ENCODE measurements around the gene POU2F2. TPM values are rescaled to one million over a fixed set of nuclear protein-coding genes. Genes with fewer than 3 reads are reported as not detected.

POU2F2 gene
- total and polyA plus RNA-seq, 9 of the 15 experiments (the other 6 are each of a cell fraction or from before 2014, with no cell fraction given) = 0.03 to 0.68 (median 0.14) TPM

DNA sequence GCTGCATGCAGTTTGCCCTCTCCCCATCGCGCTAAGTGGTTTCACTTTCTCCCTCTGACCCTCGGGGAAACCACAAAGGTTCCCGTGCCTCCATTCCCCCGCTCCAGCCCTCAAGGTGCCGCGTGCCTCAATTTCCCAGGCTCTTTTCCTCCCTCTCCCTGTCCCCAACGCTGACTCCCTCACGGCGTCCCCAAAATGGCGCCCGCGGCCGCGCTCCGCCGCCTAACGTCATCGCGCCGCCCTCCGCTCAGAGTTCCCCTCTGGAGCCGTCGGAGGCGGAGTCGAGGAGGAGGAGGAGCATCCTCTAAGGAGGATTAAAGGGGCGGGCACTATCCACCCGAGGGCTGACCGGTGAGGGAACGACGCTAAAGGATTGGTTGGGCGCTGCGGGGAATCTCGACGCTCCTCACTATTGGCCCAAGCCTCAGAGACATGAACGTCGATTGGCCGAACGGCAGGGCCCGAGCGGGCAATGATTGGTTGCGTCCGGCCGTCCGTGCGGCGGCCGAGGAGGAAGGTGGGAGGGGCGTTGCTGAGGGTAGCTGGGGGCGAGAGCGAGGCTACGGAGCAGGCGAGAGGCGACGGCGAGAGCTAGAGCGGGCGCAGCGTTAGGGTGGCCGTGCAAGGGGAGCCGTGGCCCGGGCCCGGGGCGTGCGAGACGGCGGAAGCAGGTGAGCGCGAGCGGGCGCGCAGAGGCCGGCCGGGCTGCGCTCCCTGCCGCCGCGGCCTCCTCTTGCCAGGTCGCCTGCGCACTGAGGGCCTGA lies 56.4 kb downstream of the POU2F2 start, which contains the start of gene ZNF574 (continued):
- TF ChIP-seq, protein P1, sequence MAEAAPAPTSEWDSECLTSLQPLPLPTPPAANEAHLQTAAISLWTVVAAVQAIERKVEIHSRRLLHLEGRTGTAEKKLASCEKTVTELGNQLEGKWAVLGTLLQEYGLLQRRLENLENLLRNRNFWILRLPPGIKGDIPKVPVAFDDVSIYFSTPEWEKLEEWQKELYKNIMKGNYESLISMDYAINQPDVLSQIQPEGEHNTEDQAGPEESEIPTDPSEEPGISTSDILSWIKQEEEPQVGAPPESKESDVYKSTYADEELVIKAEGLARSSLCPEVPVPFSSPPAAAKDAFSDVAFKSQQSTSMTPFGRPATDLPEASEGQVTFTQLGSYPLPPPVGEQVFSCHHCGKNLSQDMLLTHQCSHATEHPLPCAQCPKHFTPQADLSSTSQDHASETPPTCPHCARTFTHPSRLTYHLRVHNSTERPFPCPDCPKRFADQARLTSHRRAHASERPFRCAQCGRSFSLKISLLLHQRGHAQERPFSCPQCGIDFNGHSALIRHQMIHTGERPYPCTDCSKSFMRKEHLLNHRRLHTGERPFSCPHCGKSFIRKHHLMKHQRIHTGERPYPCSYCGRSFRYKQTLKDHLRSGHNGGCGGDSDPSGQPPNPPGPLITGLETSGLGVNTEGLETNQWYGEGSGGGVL (CRISPR knock-in tag; IDR thresholded peaks at IDR 0.05) = no peak
- TF ChIP-seq RBM22 (IDR thresholded peaks at IDR 0.05; ENCODE audit: low read depth, low read length, poor library complexity, severe bottlenecking) (no peak), SAFB (IDR thresholded peaks at IDR 0.05; ENCODE audit: borderline replicate concordance, low read depth, low read length) (no peak), EP400 (IDR thresholded peaks at IDR 0.05) (peak; percentile 99), RBM15 (IDR thresholded peaks at IDR 0.05; ENCODE audit: insufficient read depth, low read length) (no peak), ZNF583 (CRISPR knock-in tag; IDR thresholded peaks at IDR 0.05) (no peak), NR3C1 (CRISPR knock-in tag; IDR thresholded peaks at IDR 0.05) (no peak), ZKSCAN1 (IDR thresholded peaks at IDR 0.05; ENCODE audit: low read depth, low read length) (no peak), ZNF239 (CRISPR knock-in tag; IDR thresholded peaks at IDR 0.05) (no peak; the same call in 1 of the 2 replicates), SMARCA4 (IDR thresholded peaks at IDR 0.05) (no peak; the same call in 1 of the 2 replicates), MXI1 (IDR thresholded peaks at IDR 0.05; ENCODE audit: low read depth, low read length) (no peak), HDAC1 (IDR thresholded peaks at IDR 0.05) (peak in 1 of 2 experiments; percentile 3; a peak in 1 of 4 replicates), RFX7 (CRISPR knock-in tag; IDR thresholded peaks at IDR 0.05) (peak; percentile 61; the same call in 1 of the 2 replicates), CHD1 (IDR thresholded peaks at IDR 0.05; ENCODE audit: low read length) (no peak), C11orf30 (IDR thresholded peaks at IDR 0.05; ENCODE audit: low read depth) (no peak), ZKSCAN8 (CRISPR knock-in tag; IDR thresholded peaks at IDR 0.05) (no peak), BRD4 (IDR thresholded peaks at IDR 0.05) (peak; percentile 96), ZFP36 (IDR thresholded peaks at IDR 0.05; ENCODE audit: low read depth, low read length, partially characterized antibody) (no peak), ETV1 (tag; conservative IDR thresholded peaks at IDR 0.05; ENCODE audit: low read depth) (no peak)
- TF ChIP-seq, protein P2, sequence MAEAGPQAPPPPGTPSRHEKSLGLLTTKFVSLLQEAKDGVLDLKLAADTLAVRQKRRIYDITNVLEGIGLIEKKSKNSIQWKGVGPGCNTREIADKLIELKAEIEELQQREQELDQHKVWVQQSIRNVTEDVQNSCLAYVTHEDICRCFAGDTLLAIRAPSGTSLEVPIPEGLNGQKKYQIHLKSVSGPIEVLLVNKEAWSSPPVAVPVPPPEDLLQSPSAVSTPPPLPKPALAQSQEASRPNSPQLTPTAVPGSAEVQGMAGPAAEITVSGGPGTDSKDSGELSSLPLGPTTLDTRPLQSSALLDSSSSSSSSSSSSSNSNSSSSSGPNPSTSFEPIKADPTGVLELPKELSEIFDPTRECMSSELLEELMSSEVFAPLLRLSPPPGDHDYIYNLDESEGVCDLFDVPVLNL (CRISPR knock-in tag; IDR thresholded peaks at IDR 0.05; ENCODE audit: low read depth) = no peak
- TF ChIP-seq, protein P3, sequence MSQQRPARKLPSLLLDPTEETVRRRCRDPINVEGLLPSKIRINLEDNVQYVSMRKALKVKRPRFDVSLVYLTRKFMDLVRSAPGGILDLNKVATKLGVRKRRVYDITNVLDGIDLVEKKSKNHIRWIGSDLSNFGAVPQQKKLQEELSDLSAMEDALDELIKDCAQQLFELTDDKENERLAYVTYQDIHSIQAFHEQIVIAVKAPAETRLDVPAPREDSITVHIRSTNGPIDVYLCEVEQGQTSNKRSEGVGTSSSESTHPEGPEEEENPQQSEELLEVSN (IDR thresholded peaks at IDR 0.05; ENCODE audit: borderline replicate concordance in 1 of 2, extremely low read depth in 1 of 2, insufficient read depth in 1 of 2, insufficient read length in 1 of 2, low read depth in 1 of 2, low read length in 1 of 2, poor library complexity in 1 of 2, severe bottlenecking in 1 of 2) = peak in 1 of 2 experiments; percentile 52
- TF ChIP-seq, protein P4, sequence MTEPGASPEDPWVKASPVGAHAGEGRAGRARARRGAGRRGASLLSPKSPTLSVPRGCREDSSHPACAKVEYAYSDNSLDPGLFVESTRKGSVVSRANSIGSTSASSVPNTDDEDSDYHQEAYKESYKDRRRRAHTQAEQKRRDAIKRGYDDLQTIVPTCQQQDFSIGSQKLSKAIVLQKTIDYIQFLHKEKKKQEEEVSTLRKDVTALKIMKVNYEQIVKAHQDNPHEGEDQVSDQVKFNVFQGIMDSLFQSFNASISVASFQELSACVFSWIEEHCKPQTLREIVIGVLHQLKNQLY (CRISPR knock-in tag; conservative IDR thresholded peaks at IDR 0.05) = no peak
- TF ChIP-seq, protein P5, sequence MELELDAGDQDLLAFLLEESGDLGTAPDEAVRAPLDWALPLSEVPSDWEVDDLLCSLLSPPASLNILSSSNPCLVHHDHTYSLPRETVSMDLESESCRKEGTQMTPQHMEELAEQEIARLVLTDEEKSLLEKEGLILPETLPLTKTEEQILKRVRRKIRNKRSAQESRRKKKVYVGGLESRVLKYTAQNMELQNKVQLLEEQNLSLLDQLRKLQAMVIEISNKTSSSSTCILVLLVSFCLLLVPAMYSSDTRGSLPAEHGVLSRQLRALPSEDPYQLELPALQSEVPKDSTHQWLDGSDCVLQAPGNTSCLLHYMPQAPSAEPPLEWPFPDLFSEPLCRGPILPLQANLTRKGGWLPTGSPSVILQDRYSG (tag; conservative IDR thresholded peaks at IDR 0.05; ENCODE audit: low read depth) = no peak

Measured in K562 (cell line).